Measurements from ENCODE around the gene CEP104. TPM values are rescaled to one million over a fixed set of nuclear protein-coding genes. Genes with fewer than 3 reads are reported as not detected.

The CEP104 gene
- total RNA-seq, 1 donor from 2014 or later = 40.3 TPM

DNA sequence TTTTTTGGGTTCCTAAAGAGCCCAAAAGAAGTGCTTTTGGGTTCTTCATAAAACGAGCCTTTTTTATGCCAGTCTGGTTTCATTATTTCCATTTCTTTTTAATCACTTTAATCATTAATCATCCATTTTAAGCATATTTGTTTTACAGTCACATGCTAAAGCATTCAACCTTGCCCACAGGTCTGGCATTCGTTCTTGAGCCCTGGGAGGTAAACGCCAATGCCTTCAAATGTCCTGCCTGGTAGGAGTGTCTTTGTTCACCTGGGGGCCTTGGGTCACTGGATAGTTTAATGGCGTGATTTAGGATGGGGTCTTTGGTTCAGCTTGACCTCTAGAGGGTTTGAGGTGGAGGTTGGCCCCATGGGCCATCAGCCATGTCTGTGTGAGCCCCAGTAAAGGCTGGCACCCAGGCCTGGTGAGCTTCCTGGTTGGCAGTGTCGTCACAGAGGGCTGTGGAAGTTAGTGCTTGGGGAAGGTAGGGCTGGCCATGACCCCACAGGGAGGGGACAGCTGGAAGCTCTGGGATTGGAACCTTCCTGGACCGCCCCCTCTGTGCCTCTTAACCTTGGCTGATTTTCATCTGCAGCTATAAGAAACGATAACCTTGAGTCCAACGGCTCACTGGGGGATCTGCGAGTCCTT is 22.9 kb upstream of the CEP104 start:
- no peaks in the 10 kb centered on the region for H3K9me3 Mint-ChIP-seq (ENCODE audit: unreplicated experiment)
- TF ChIP-seq, protein P1, sequence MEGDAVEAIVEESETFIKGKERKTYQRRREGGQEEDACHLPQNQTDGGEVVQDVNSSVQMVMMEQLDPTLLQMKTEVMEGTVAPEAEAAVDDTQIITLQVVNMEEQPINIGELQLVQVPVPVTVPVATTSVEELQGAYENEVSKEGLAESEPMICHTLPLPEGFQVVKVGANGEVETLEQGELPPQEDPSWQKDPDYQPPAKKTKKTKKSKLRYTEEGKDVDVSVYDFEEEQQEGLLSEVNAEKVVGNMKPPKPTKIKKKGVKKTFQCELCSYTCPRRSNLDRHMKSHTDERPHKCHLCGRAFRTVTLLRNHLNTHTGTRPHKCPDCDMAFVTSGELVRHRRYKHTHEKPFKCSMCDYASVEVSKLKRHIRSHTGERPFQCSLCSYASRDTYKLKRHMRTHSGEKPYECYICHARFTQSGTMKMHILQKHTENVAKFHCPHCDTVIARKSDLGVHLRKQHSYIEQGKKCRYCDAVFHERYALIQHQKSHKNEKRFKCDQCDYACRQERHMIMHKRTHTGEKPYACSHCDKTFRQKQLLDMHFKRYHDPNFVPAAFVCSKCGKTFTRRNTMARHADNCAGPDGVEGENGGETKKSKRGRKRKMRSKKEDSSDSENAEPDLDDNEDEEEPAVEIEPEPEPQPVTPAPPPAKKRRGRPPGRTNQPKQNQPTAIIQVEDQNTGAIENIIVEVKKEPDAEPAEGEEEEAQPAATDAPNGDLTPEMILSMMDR (IDR thresholded peaks at IDR 0.05; ENCODE audit: unreplicated experiment) = no peak
- DNase-seq (ENCODE audit: low spot score) = no peak
- H3K36me3 Mint-ChIP-seq (ENCODE audit: low read depth, unreplicated experiment) = peaks cover 23% of the 10 kb centered on the region
- no peaks in the 10 kb centered on the region for H3K4me1 Mint-ChIP-seq (ENCODE audit: unreplicated experiment)
- H3K27ac Mint-ChIP-seq (ENCODE audit: unreplicated experiment) = no peak overlapping the region
- peaks cover 4% of the 10 kb centered on the region for H3K27me3 Mint-ChIP-seq (ENCODE audit: unreplicated experiment)
- H3K4me3 Mint-ChIP-seq (ENCODE audit: unreplicated experiment) = no peak overlapping the region

DNA sequence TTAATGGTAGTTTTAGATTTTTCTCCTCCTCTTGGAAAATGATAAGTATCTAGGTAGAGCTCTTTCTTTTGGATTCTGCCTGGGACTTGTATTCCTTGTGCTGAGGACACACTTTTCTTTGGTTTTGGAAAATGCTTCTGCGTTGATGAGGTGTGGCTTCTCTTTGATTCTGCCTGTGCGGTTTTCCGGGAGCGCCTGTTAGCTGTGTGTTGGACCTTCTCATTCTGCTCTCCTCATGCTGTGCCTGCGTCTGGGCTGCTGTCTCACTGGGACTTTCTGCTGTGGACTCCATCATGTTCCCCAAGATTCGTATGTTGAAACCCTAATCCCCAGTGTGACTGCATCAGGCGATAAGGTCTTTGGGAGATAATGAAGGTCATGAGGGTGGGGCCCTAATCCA is 22.1 kb upstream of the CEP104 start:
- Mint-ChIP-seq H3K27ac (ENCODE audit: unreplicated experiment) (no peak overlapping the region), H3K36me3 (ENCODE audit: low read depth, unreplicated experiment) (peaks cover 23% of the 10 kb centered on the region), H3K4me1 (ENCODE audit: unreplicated experiment) (no peaks in the 10 kb centered on the region), H3K27me3 (ENCODE audit: unreplicated experiment) (peaks cover 4% of the 10 kb centered on the region), H3K4me3 (ENCODE audit: unreplicated experiment) (no peak overlapping the region), H3K9me3 (ENCODE audit: unreplicated experiment) (no peaks in the 10 kb centered on the region)
- TF ChIP-seq, protein P1 (IDR thresholded peaks at IDR 0.05; ENCODE audit: unreplicated experiment) = no peak
- DNase-seq (ENCODE audit: low spot score) = no peak

DNA sequence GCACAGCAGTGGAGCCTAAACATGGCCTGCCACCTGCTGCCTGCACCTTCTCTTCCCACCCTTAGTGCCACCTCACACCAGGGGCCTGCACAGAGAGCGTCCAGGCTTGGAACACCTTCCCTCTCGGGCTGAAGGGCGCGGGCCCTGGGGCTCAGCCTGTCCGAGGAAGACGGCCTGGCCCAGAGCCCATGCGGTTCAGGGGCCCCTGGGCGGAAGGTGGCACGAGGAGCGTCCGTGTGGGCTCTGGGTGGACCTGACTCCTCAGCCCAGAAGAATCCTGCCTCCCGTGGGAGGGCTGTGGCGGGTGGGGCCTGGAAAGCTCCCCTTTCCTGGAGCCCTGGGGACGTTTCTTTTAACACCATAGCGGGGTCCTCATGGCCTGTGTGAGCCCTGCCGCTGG is 19.7 kb upstream of the CEP104 start:
- Mint-ChIP-seq H3K27ac (ENCODE audit: unreplicated experiment) (no peak overlapping the region), H3K4me3 (ENCODE audit: unreplicated experiment) (no peak overlapping the region), H3K36me3 (ENCODE audit: low read depth, unreplicated experiment) (peaks cover 30% of the 10 kb centered on the region), H3K4me1 (ENCODE audit: unreplicated experiment) (no peaks in the 10 kb centered on the region), H3K27me3 (ENCODE audit: unreplicated experiment) (no peaks in the 10 kb centered on the region), H3K9me3 (ENCODE audit: unreplicated experiment) (no peaks in the 10 kb centered on the region)
- DNase-seq (ENCODE audit: low spot score) = no peak
- TF ChIP-seq, protein P1 (IDR thresholded peaks at IDR 0.05; ENCODE audit: unreplicated experiment) = no peak

DNA sequence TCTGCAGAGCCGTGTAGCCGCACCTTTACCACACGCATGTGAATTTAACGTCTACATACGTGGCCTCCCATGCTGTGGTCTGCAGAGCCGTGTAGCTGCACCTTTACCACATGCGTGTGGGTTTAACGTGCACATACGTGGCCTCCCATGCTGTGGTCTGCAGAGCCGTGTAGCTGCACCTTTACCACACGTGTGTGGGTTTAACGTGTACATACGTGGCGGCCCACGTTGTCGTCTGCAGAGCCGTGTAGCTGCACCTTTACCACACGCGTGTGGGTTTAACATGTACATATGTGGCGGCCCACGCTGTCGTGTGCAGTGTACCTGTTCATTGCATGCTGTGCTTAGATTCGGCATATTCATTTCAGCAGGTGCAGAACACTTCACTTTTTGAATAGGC is 17.7 kb upstream of the CEP104 start:
- Mint-ChIP-seq H3K36me3 (ENCODE audit: low read depth, unreplicated experiment) (peaks cover 39% of the 10 kb centered on the region), H3K9me3 (ENCODE audit: unreplicated experiment) (no peaks in the 10 kb centered on the region), H3K4me3 (ENCODE audit: unreplicated experiment) (no peak overlapping the region), H3K27ac (ENCODE audit: unreplicated experiment) (no peak overlapping the region), H3K27me3 (ENCODE audit: unreplicated experiment) (peaks cover 1% of the 10 kb centered on the region), H3K4me1 (ENCODE audit: unreplicated experiment) (no peaks in the 10 kb centered on the region)
- no peak for DNase-seq (ENCODE audit: low spot score)
- TF ChIP-seq, protein P1 (IDR thresholded peaks at IDR 0.05; ENCODE audit: unreplicated experiment) = no peak

DNA sequence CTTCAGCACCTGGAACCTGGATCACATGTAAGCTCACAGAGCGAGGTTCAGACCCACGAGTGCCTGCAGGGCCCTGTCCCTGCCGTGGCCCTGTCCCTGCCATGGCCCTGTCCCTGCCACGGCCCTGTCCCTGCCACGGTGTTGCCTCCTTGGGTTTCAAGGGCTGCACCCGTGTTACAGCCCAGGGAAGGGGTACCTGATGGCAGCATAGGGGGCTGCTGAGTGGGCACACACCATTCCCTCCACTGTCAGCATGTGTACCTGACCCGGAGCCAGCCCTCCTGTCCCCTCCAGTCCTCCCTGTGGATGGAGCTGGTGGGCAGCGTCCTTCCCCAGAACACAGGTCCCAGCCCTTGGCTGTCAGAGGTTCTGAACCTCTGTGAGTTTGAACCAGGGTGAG is 15.5 kb upstream of the CEP104 start:
- Mint-ChIP-seq H3K36me3 (ENCODE audit: low read depth, unreplicated experiment) (peaks cover 29% of the 10 kb centered on the region), H3K27ac (ENCODE audit: unreplicated experiment) (no peak overlapping the region), H3K4me1 (ENCODE audit: unreplicated experiment) (no peaks in the 10 kb centered on the region), H3K27me3 (ENCODE audit: unreplicated experiment) (peaks cover 1% of the 10 kb centered on the region), H3K9me3 (ENCODE audit: unreplicated experiment) (no peaks in the 10 kb centered on the region), H3K4me3 (ENCODE audit: unreplicated experiment) (no peak overlapping the region)
- TF ChIP-seq, protein P1 (IDR thresholded peaks at IDR 0.05; ENCODE audit: unreplicated experiment) = no peak
- DNase-seq (ENCODE audit: low spot score) = no peak

Data from endothelial cell (in vitro differentiated cells).